ENCODE data around the gene GYG1. TPM values are rescaled to one million over a fixed set of nuclear protein-coding genes. Genes with fewer than 3 reads are reported as not detected.

GYG1 gene
- total RNA-seq, 1 experiment from 2014 or later: 34.8 TPM

DNA sequence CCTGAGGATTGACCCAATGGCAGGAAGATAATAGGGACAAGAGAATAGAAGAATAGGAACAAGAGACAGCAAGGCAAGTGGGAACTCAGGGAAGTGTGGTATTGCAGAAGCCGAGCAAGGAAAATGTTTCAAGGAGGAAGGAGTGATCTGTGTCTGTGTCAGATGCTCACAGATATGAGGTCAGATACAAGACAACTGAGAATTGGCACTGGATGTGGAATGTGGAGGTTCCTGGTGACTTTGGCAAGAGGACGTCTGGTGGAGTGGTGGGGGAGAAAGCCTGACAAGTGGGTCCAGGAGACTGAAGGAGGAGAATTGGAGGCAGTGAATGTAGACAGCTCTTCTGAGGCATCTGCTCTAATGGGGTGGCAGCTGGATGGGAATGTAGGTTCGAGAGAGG lies 24.1 kb downstream of the GYG1 start:
- ChIA-PET POLR2A (no interaction called here), CTCF (no interaction called here)
- peaks cover 37% of the 10 kb centered on the region for H3K36me3 Mint-ChIP-seq
- H3K4me1 Mint-ChIP-seq: peaks cover 38% of the 10 kb centered on the region
- ATAC-seq (no peak), DNase-seq (ENCODE audit: low spot score) (no peak)
- H3K4me3 Mint-ChIP-seq: no peak overlapping the region
- H3K27ac Mint-ChIP-seq: peak overlapping the region; percentile 5
- TF ChIP-seq, protein P1, sequence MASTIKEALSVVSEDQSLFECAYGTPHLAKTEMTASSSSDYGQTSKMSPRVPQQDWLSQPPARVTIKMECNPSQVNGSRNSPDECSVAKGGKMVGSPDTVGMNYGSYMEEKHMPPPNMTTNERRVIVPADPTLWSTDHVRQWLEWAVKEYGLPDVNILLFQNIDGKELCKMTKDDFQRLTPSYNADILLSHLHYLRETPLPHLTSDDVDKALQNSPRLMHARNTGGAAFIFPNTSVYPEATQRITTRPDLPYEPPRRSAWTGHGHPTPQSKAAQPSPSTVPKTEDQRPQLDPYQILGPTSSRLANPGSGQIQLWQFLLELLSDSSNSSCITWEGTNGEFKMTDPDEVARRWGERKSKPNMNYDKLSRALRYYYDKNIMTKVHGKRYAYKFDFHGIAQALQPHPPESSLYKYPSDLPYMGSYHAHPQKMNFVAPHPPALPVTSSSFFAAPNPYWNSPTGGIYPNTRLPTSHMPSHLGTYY (CRISPR knock-in tag; IDR thresholded peaks at IDR 0.05): no peak
- TF ChIP-seq FOXK1 (CRISPR knock-in tag; IDR thresholded peaks at IDR 0.05): no peak
- no peak for TF ChIP-seq EMX1 (CRISPR knock-in tag; IDR thresholded peaks at IDR 0.05)
- TF ChIP-seq SOX15 (CRISPR knock-in tag; IDR thresholded peaks at IDR 0.05): no peak
- H3K27me3 Mint-ChIP-seq (ENCODE audit: low read depth): no peaks in the 10 kb centered on the region
- no peaks in the 10 kb centered on the region for H3K9me3 Mint-ChIP-seq

DNA sequence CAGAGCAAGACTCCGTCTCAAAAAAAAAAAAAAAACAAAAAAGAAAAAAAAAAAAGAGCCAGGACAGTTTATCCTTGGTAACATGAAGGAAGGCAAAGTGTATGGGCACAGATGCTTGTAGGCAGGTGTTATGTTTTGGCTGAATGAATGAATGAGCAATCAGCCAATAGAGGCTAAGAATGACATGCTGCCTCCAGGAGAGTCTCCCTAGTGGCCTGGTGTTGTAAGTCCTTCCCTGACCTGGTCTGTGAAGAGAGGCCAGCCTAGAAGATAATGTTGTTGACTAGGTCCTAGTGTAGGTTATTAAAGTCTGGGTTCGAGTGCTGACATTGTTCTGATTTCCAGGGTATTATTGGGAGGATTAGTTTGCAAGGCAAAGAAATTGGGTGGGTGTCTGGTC lies 24.9 kb downstream of the GYG1 start:
- Mint-ChIP-seq H3K36me3 (peaks cover 29% of the 10 kb centered on the region), H3K4me1 (peaks cover 47% of the 10 kb centered on the region), H3K9me3 (no peaks in the 10 kb centered on the region), H3K27ac (peak overlapping the region; percentile 25; the same call in 1 of the 2 replicates), H3K27me3 (ENCODE audit: low read depth) (no peaks in the 10 kb centered on the region), H3K4me3 (no peak overlapping the region)
- ATAC-seq (no peak), DNase-seq (ENCODE audit: low spot score) (no peak)
- ChIA-PET CTCF (no interaction called here), POLR2A (no interaction called here)
- no peak for TF ChIP-seq ZNF219 (CRISPR knock-in tag; IDR thresholded peaks at IDR 0.05; ENCODE audit: borderline replicate concordance)
- TF ChIP-seq, protein P2, sequence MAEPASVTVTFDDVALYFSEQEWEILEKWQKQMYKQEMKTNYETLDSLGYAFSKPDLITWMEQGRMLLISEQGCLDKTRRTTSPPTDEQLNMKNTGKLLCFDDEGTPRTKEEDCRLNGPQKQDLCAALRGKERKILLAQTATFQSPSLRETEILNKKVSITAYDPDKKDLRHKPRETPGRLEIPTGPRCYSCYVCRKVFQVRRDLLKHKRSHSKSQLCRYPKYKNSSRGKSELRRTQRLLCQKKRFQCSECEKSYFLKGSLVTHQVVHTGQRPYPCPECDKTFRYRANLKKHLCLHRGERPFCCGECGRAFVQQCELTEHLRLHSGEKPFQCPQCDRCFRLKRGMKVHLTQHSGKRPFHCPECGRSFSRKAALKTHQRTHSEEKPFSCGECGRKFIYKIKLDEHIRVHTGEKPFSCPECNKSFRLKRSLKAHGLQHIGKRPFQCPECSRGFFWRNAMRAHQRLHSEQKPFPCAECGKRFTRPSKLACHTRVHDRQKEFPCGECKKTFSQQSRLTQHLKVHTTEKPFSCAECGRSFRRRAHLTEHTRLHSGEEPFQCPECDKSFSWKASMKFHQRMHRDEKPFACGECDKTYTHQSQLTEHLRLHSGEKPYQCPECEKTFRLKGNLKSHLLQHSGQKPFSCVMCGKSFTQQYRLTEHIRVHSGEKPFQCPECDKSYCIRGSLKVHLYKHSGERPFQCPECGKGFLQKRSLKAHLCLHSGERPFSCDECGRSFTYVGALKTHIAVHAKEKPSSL (CRISPR knock-in tag; conservative IDR thresholded peaks at IDR 0.05): no peak
- no peak for TF ChIP-seq PRRX2 (CRISPR knock-in tag; IDR thresholded peaks at IDR 0.05)

DNA sequence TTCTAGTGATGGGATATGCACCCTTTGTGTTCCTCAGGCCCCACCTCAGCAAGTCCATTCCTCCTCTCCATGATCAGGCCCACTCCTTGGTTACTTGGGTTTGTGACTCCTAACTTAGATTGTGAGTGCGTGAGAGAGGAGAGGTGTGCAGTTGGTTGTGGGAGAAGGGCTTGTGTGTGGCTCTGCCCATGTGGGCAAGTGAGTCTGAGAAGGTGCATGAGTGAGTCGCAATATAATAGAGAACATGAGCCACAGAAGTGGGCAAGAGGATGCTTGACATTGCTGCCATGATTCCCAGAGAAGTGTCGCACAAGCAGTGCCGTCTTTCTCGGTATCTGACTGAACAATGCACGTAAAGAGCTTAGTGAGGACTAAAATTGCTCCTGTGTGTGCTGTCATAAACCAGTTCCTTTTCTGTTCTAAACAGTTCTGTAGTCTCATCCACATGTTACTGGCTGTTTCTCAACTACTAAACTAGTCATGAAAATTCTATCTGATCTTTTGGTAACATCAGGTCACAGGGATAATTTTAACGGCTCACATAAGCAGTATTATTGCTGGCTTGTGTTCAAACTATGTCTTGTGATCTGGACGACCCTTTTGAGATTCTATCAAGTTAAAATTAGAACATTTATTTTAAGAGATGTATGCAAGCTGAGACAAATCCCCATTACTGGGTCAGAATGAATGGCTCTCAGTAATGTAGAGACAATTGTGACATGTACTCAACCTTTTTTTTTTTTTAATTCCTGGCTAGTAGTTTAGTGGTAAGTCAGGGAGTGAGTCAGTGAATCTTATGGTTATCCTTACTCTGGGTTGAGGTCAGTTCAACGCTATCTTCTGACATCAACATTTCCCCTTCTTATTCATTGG lies 25.6 kb downstream of the GYG1 start:
- H3K27me3 Mint-ChIP-seq (ENCODE audit: low read depth): no peaks in the 10 kb centered on the region
- H3K4me3 Mint-ChIP-seq: no peak overlapping the region
- H3K9me3 Mint-ChIP-seq: no peaks in the 10 kb centered on the region
- H3K4me1 Mint-ChIP-seq: peaks cover 53% of the 10 kb centered on the region
- H3K27ac Mint-ChIP-seq: peak overlapping the region; percentile 25; the same call in 1 of the 2 replicates
- ChIA-PET POLR2A (interaction anchor here (0.6 kb wide), 1 partner anchor 460 kb away, joined by 3 read pairs; no protein-coding TSS in a partner anchor), CTCF (no interaction called here)
- DNase-seq (ENCODE audit: low spot score): no peak
- ATAC-seq: no peak
- peaks cover 28% of the 10 kb centered on the region for H3K36me3 Mint-ChIP-seq
- TF ChIP-seq, protein P3, sequence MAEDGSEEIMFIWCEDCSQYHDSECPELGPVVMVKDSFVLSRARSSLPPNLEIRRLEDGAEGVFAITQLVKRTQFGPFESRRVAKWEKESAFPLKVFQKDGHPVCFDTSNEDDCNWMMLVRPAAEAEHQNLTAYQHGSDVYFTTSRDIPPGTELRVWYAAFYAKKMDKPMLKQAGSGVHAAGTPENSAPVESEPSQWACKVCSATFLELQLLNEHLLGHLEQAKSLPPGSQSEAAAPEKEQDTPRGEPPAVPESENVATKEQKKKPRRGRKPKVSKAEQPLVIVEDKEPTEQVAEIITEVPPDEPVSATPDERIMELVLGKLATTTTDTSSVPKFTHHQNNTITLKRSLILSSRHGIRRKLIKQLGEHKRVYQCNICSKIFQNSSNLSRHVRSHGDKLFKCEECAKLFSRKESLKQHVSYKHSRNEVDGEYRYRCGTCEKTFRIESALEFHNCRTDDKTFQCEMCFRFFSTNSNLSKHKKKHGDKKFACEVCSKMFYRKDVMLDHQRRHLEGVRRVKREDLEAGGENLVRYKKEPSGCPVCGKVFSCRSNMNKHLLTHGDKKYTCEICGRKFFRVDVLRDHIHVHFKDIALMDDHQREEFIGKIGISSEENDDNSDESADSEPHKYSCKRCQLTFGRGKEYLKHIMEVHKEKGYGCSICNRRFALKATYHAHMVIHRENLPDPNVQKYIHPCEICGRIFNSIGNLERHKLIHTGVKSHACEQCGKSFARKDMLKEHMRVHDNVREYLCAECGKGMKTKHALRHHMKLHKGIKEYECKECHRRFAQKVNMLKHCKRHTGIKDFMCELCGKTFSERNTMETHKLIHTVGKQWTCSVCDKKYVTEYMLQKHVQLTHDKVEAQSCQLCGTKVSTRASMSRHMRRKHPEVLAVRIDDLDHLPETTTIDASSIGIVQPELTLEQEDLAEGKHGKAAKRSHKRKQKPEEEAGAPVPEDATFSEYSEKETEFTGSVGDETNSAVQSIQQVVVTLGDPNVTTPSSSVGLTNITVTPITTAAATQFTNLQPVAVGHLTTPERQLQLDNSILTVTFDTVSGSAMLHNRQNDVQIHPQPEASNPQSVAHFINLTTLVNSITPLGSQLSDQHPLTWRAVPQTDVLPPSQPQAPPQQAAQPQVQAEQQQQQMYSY (CRISPR knock-in tag; IDR thresholded peaks at IDR 0.05): no peak
- TF ChIP-seq CBFB (CRISPR knock-in tag; IDR thresholded peaks at IDR 0.05; ENCODE audit: low read depth) (no peak), ZNF317 (CRISPR knock-in tag; IDR thresholded peaks at IDR 0.05; ENCODE audit: borderline replicate concordance, low read depth) (no peak), CREB1 (CRISPR knock-in tag; IDR thresholded peaks at IDR 0.05) (no peak), ZNF232 (CRISPR knock-in tag; IDR thresholded peaks at IDR 0.05) (no peak), SOX15 (CRISPR knock-in tag; IDR thresholded peaks at IDR 0.05) (no peak), MYBL2 (CRISPR knock-in tag; IDR thresholded peaks at IDR 0.05) (no peak)
- TF ChIP-seq, protein P4, sequence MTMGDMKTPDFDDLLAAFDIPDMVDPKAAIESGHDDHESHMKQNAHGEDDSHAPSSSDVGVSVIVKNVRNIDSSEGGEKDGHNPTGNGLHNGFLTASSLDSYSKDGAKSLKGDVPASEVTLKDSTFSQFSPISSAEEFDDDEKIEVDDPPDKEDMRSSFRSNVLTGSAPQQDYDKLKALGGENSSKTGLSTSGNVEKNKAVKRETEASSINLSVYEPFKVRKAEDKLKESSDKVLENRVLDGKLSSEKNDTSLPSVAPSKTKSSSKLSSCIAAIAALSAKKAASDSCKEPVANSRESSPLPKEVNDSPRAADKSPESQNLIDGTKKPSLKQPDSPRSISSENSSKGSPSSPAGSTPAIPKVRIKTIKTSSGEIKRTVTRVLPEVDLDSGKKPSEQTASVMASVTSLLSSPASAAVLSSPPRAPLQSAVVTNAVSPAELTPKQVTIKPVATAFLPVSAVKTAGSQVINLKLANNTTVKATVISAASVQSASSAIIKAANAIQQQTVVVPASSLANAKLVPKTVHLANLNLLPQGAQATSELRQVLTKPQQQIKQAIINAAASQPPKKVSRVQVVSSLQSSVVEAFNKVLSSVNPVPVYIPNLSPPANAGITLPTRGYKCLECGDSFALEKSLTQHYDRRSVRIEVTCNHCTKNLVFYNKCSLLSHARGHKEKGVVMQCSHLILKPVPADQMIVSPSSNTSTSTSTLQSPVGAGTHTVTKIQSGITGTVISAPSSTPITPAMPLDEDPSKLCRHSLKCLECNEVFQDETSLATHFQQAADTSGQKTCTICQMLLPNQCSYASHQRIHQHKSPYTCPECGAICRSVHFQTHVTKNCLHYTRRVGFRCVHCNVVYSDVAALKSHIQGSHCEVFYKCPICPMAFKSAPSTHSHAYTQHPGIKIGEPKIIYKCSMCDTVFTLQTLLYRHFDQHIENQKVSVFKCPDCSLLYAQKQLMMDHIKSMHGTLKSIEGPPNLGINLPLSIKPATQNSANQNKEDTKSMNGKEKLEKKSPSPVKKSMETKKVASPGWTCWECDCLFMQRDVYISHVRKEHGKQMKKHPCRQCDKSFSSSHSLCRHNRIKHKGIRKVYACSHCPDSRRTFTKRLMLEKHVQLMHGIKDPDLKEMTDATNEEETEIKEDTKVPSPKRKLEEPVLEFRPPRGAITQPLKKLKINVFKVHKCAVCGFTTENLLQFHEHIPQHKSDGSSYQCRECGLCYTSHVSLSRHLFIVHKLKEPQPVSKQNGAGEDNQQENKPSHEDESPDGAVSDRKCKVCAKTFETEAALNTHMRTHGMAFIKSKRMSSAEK (CRISPR knock-in tag; IDR thresholded peaks at IDR 0.05; ENCODE audit: borderline replicate concordance): no peak
- TF ChIP-seq, protein P5, sequence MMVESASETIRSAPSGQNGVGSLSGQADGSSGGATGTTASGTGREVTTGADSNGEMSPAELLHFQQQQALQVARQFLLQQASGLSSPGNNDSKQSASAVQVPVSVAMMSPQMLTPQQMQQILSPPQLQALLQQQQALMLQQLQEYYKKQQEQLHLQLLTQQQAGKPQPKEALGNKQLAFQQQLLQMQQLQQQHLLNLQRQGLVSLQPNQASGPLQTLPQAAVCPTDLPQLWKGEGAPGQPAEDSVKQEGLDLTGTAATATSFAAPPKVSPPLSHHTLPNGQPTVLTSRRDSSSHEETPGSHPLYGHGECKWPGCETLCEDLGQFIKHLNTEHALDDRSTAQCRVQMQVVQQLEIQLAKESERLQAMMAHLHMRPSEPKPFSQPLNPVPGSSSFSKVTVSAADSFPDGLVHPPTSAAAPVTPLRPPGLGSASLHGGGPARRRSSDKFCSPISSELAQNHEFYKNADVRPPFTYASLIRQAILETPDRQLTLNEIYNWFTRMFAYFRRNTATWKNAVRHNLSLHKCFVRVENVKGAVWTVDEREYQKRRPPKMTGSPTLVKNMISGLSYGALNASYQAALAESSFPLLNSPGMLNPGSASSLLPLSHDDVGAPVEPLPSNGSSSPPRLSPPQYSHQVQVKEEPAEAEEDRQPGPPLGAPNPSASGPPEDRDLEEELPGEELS (CRISPR knock-in tag; IDR thresholded peaks at IDR 0.05): no peak
- TF ChIP-seq, protein P6, sequence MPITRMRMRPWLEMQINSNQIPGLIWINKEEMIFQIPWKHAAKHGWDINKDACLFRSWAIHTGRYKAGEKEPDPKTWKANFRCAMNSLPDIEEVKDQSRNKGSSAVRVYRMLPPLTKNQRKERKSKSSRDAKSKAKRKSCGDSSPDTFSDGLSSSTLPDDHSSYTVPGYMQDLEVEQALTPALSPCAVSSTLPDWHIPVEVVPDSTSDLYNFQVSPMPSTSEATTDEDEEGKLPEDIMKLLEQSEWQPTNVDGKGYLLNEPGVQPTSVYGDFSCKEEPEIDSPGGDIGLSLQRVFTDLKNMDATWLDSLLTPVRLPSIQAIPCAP (CRISPR knock-in tag; IDR thresholded peaks at IDR 0.05): no peak
